Cerebellar cortex (tissue), 1 donor: ENCODE data around the gene RERE.
A peak's percentile ranks its signal among the peaks of the same experiment; 100 is the strongest.

Source experiments
- DNase-seq: peaks from one replicate; pipeline ENCODE4 v3.0.0-alpha.2; 2015; ENCODE audit warnings: low spot score

Gene RERE

DNA sequence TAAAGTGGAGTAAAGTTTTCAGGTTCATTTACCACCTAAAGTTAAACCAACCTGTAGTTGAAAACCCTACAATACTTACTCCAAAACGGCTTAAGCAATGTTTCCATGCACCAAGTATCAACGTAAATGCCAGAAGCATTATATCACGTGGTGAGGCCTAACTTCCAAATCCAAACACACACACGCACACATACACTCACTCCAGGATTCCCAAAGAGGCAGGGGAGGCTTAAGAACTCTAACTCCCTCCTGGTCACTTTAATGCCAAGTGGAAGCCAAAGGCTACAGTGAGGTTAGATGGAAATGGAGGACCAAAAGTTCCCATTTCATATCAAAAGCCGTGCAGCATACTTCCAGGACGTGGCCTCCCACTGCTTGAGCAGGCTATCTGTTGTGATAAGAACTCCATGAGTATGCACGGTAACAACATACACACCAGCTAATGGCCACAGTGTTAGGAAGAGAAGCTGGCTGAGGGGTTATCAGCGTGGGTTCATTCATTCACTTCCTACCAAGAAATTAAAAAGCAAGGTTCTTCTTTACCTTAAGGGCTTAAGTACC is 275.4 kb downstream of the RERE start:
- DNase-seq, result no peak

DNA sequence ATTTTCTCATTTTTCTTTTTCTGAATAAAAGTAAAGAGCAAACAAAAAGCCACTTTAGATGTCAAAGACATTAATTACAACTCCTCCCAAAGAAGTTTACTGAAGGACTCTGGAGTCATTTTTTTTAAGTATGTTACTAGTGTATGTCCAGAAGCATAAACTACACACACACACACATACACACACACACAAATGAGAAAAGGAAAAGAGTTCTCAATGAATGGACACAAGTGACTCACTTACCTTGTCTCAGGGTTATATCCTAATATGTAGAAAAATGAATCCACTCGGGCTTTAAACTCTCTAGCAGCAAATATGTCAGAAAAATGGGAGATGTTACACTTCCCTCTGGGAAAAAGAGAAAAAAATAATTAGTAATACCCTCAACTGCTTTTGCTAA is 276.5 kb downstream of the RERE start:
- no peak for DNase-seq

DNA sequence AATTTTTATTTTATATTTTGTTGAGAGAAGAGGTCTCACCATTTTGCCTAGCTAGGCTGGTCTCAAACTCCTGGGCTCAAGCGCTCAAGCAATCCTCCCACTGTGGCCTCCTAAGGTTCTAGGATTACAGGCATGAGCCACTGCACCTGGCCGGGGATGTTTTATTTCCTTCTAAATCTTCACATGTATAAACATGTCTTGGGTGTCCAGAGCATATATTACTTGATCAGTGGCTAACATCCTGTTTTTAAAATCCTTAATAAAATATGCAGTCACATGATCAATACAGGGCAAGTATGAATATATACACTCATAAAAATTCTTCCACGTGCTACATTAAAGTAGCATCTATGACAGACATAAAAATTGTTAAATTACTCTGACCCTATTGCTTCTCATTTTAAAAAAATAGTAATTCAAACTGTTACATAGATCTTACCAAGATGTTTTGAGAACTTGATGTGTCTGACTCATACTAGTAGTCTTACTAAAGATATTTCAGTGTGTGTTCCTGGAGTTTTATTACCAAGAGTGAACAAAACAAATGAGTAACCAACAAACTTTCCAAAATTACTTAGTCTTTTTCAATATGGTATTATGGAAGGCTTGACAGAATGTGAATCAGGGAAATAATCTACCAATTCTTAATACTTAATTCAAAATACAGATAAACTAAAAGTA is 277.0 kb downstream of the RERE start:
- no peak for DNase-seq

DNA sequence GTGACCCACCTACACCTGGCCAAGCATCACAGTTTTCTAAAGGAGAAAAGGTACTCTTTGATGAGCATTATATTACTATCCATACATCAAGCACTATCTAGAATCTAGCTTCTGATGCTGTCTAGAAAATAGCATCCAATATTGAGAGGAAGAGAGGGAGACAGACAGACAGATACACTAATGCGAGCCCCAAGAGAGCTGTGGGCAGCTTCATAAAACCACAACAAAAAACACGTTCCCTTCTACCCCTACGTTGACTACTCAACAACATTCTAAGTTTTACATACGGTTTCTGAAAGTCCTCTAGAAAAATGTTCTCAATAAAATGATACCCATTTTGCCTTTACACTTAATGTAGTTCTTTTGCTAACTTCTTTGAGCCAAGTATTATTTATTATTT is 277.8 kb downstream of the RERE start:
- no peak for DNase-seq

DNA sequence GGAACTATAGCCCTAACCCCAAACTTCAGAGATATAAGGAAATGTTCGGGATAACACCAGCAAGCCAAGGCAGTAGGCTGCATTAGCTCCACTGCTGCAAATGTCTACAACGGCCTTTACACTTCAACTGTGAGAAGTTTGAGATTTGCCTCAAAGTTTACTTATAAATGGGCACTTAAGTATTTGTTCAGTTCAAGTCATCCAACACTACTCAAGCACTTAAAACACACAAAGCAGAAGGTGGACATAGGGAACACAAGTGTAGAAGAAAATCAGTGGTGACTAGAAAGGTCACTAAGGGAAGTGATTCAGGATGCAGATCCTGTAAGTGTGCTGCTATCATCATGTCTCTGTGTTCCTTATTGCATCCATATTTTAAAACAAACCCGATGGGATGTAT is 278.9 kb downstream of the RERE start:
- no peak for DNase-seq

DNA sequence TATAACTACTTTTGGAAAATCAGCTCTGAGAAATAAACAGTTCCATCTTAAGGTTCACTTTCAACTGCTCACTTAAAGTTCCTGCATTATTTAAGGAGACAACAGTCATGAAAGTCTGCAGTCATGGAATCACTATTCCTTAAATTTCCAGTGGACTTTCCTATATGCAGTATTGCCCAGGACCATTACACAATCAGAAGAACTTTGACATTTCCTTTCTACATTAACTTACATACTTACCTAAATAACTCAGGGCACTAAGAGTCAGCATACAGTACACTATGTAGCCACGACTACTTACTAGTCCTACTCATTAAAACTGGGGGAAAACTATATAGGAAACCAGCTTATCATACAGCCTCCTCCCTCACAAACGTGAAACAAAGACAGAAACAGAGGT is 279.4 kb downstream of the RERE start:
- no peak for DNase-seq

DNA sequence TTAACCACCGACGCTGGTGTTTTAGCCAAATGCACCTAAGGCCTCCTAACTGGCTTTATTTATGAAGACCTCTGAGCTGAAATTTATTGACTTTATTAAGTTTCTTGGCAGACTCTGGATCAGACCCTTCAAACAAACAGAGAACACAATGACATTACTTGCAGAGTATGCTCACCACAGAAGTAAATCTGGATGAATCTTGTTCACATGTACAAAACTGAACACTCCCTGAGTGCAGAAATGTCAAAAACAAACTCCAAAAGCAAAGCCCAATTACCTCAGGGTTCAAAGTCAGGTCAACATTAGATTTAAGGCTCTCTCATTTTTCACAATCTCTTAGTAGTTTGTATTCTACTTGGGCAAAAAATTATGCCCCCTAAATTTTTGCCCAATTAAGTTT is 280.9 kb downstream of the RERE start:
- DNase-seq, result no peak

DNA sequence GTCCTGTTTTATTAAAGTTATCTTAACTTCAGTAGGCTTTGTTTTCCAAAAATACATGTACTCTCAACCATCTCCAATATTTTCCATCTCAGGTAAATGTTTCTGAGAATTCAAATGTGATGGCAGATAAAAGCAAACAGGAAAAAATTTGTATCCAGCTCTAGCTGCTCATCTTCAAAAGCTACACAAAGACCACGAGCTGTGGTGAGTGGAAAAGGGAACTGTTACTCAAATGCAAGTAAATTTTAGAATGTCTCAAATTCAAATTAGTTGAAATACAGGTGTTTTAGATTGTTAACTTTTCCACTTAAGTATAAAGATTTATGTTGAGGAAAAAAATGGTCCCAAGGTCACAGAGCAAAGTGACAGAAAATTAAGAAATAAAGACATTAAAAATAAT is 283.5 kb downstream of the RERE start:
- DNase-seq, result no peak

DNA sequence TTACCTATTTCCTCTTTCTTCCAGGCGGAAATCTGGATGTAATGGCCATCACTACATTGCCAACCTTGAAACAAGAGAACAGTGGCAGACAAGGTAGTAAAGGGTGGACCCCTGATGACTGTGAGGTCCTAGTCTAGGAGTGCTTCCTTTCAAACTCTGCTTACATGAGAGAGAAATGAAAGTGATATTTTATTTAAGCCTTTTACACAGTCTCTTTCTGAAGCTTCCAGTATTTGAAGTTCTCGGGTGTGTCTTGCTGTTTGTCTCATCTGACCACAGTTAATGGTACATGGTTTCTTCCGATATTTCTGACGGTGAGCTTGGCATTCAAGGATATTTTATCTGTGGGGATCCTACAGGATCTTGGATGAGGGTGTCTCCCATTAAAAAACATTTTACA is 284.3 kb downstream of the RERE start:
- no peak for DNase-seq

DNA sequence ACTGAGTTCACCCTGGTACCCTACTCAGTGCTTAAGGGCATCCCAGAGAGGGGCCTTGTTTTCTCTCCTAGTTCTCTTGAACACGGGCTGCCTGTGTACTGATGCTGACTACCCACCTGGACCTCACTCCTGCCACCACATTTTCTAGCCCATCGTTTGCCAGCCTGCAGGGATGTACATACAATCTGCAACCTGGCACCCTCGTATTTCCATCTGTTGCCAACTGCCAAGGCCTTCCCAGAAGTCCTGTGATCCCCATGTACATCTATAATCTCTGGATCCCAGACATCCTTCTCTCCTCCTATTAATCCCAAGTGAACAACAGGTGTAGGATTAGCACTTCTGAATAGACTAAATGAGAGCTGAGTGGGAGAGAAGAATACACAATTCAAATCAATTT is 287.5 kb downstream of the RERE start:
- DNase-seq, result peak; percentile 68

DNA sequence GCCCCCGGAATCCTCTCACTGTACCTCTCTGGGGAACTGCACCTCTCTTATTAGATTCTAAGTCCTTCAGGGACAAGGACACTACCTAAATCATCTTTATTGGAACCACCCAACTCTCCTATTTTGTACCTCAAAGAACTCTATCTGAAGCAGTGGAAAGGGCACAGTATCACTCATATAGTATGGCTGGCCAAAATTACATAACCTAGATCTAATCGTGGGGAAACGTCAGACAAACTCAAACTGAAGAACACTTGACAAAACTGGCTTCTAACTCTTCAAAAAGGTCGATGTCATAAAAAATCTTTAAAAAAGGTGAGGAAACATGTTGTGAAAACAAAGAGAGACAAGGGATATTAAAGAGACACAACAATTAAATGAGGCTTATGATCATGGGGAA is 289.5 kb downstream of the RERE start:
- DNase-seq, result no peak

DNA sequence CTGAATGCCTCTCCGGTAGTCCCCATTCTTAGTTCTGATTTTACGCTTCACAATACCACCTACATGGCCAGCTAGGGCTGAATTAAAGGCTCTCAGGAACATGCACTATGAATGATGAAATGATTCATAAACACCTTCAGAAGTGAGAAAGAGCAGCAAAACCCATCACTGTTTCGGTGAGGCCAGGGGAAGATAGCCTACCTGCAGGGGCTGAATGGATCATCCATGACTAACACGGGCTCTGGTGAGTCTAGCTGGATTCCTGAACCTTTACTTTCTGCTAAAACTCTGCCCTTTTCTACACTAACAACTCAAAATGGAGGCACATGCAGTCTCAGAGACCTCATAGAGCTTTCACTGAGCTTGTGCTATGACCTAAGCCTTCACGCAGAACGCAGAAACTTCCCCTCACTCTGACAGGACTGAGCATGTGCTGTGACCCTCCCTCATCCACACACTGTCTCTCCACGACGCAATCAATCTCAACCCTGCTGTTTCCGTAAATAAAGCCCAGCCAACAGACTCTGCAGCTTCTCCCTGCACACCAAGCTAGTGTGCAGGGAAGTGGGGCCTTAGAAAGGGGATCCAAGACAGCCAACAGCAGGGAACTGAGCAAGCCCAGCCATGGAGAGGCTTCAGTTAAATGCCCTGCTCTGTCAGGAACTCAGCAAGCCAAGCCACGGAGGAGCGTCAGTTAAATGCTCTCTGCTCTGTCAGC is 291.7 kb downstream of the RERE start:
- peak; percentile 98 for DNase-seq

DNA sequence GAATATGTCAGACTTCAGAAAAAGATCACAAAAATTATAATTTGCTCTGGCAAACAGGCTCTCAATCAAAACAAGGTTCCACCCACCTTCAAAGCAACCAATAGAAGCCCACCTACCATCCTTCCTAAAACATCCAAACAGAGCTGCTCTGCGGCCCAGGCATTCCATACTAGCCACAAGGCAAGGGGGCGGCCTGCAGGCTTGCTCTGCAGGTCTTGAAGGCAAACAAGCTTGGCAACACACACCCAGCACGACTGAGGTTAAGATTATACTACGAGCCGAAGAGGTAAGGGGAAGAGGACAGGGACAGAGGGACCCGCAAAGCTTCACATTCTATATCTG is 292.3 kb downstream of the RERE start:
- peak; percentile 51 for DNase-seq

DNA sequence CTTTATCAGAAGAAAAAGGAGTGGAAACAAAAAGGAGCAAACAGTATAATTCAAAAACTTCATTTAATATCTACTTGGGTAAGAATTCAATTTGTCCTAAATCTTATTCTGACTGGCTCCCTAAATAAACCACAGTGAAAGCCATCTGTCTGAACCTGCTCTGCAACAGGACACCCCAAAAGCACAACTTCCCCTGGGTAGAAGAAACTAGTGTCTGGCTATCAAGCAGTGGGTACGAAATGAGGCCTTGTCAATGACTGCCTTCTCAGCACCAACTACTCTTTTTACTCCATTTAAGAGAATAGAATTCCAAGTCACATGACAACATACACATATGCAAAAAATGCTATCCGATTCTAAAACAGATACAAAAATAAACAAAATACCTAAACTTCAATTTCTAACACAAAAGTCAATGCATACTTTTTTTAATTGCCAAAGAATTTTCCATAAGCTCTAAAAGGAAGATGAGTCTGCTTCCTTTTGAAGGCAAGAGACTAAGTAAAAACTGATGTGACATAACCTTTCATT is 292.7 kb downstream of the RERE start:
- DNase-seq, result peak; percentile 32

DNA sequence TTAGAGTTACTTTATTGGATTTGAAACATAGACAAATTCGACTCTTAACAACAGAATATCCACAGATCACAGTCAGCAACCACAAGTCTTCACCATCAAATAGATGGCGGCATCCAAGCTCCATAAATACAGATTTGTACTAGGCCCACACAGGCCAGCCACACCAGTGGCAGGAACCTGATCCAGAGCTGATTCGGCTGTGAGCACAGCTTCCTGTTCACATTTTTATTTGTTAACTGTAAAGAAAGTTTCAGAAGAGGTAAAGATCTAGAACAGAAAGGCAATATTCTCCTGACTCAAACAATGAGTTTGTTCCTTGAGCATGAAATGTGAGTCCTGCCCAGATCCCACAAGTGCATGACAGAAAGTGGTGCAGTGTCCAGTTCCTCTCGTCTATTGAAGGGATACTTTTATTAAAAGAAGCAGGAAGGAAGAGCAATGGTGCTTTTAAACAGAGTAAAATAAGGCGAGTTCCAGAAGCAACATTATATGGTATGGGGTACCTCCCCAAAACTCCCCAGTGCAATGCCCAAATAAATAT is 293.7 kb downstream of the RERE start:
- DNase-seq, result no peak

DNA sequence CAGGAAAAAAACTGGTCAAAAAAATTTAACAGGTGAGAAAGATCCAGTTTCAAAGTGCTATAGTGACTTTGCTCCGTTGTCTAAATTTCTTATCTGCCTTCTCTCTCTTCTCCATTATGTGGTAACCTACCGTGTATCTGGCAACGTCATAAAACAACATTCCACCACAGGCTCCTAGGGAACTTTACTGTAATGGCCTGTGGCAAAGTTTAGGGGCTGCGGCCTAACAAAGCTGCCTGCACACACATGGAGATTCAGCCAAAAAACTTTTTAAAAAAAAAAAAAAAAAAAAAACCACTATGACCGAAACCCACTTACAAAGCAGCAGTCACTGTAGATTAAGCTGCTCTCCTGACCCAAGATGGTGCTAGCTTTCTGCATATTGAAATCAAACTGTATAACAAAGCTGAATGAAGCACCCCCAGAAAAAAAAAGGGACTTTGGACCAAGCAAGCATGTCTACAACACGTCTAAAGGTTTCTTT is 296.9 kb downstream of the RERE start:
- no peak for DNase-seq

DNA sequence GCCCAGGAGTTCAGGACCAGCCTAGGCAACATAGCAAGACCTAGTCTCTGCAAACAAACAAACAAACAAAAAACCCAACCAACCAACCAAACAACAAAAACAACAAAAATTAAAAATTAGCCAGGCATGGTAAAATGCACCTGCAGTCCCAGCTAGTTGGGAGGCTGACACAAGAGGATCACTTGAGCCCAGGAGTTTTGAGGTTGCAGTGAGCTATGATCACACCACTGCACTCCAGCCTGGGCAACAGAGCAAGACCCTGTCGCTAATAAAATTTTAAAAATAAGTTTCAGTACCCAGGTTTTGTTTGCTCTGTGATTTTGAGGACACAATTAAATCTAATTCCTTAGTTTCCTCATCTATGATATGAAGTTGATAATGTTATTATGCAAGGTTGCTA is 298.3 kb downstream of the RERE start:
- DNase-seq, result no peak

DNA sequence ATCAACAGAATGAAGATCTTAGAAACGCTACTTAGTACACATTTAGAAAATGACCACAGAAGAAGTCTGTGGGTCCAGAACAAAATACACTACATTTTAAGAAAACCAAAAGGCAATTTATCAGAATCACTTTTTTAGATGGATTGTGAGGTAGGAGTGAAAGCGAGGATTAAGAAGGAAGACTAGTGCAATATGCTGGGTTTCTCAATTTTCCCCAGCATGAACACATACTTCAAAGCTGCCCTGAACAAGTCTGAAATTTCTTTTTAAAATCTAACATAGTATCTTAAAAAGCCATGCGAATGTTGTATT is 299.0 kb downstream of the RERE start:
- DNase-seq, result no peak

DNA sequence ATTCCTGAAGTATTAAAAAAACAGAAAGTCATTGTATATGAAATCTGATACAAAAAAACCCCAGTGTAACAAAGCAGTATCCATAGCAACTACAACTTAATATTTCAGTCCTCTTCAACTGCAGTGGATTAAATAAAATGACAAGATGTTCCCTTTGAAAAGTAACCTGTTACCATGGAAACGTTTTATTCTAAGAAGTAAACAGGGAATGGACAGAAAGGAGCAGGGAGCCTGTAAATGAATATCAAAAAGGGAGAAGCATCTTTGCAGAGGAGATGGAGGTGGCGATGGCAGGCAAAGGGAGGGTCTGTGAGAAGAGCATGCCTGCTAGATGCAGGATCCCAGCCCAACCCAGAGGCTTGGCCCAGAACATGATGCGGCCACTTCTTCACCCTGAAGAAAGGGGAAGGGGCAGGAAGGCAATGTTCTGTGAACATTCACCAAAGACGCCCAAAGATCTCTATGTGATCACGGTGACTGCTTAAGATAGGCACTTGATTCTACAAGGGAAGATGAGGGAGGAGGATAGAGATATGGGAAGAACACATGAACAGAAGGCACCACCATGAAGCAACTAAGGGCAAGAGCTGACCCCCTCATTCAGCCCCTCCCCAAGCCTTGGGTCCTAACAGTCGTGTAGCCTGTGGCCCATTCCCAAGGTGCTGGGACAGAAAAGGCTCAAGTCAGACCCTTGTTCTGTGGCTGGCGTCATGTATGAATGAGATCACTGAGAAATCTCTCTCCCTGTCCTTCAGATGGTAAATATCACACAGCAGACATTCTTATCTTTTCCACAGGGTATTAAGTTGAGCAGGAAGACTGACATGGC is 299.6 kb downstream of the RERE start:
- no peak for DNase-seq

DNA sequence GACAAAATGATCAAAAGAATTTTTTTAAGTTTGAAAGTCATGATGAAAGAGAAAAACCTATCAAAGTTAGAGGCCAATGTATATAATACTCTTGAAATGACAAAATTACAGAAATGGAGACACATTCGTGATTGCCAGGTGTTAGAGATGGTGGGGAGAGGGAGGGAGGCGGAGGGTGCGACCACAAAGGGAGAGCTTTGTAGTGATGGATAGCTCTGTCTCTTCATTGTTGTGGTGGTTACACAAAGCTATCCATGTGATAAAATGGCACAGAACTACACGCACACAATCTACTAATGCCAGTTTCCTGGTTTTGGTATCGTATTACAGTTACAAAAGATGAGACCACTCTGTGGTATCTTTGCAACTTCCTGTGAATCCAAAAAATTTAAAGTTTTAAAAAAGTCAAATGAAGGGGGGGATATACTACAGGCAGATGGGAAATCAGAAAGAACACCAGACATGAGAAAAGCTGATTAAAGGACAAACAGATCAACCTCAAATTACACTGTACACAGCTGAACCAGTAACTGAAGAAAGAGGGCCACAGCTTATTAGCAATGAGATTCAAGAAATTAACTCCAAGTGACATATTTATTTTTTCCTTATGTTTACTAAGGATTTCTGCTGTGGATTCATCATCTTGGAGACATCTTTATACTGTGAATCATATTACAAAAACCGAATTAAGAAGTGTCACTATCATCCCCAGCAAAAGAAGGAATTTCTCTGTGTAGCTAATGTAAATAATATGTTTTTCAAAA is 300.5 kb downstream of the RERE start:
- DNase-seq, result no peak

DNA sequence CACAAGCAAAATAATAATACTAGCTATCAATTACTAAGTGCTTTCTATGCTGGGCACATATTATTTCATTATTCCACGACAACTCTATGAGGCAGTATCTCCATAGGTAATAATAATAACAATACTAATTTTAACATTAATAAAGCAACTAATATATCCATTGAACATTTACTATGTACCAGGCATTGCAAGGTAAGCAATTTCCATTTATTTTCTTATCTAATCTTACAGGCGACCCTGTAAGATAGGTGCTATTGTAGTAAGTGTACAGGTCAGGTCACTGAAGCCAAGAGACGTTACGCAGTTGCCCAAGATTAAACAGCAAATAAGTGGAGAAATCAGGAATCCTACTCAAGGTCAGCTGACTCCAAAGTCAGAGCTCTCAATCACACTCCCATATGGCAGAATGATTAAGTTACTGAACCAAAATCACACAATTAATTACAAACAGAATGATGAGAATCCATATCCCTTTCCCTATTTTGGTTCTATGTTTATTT is 301.1 kb downstream of the RERE start:
- DNase-seq, result no peak
